G401.6 (cell line): ENCODE results near the gene TAF11L11.
"Not testable (repeated sequence)": the region's sequence is repeated elsewhere in the genome, so short reads cannot be mapped to it uniquely, and the experiment has no call there.

Source experiments
- FAIRE-seq: peaks from 2 replicates; lab custom pipeline; 2012; peaks lifted over from hg19 to GRCh38; lab: Jason Lieb, UNC

Gene TAF11L11

GRCh38 chr5:17603880-17604279 lies at the start of gene TAF11L11:
Gene TAF11L11, plus strand, starts transcription at chr5:17604183.
- FAIRE-seq: not testable (repeated sequence)

- FAIRE-seq: not testable (repeated sequence)
These were observed 18.3 kb upstream of the TAF11L11 start, which contains the start of gene TAF11L7 for GRCh38 chr5:17585658-17586057. Gene TAF11L7, minus strand, starts transcription at chr5:17585758.

DNA sequence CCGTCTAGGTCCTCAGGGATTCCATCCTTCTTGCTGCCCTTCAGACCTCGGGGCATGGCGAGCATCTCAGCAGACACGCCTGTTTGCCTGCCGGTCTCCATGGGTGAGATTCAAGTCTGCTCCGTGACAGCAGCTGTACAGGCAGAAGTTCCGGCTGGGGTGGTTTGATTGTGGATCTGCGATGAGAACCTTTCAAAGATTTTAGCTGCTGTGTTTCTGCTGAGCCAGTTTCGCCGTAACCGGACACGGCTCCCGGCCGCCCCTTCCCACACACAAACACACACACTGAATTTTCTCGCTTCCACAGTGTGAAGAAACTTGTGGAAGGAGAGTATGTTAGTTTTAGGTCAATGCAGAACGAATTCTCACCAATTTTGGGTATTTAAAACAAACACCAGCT lies 13.1 kb upstream of the TAF11L11 start, which contains the start of gene TAF11L8:
TAF11L8 (minus strand) TSS at position 101 of the 400 bp plus-strand sequence.
- not testable (repeated sequence) for FAIRE-seq

DNA sequence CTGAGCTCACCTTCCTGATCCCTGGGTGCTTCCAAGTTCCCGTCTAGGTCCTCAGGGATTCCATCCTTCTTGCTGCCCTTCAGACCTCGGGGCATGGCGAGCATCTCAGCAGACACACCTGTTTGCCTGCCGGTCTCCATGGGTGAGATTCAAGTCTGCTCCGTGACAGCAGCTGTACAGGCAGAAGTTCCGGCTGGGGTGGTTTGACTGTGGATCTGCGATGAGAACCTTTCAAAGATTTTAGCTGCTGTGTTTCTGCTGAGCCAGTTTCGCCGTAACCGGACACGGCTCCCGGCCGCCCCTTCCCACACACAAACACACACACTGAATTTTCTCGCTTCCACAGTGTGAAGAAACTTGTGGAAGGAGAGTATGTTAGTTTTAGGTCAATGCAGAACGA lies 9.7 kb upstream of the TAF11L11 start, which contains the start of gene TAF11L9:
TAF11L9 (minus strand) TSS at position 140 of the 400 bp plus-strand sequence.
- FAIRE-seq: not testable (repeated sequence)

GRCh38 chr5:17597728-17598127 lies 6.3 kb upstream of the TAF11L11 start, which contains the start of gene TAF11L10:
Gene TAF11L10, minus strand, starts transcription at chr5:17597828.
- not testable (repeated sequence) for FAIRE-seq

DNA sequence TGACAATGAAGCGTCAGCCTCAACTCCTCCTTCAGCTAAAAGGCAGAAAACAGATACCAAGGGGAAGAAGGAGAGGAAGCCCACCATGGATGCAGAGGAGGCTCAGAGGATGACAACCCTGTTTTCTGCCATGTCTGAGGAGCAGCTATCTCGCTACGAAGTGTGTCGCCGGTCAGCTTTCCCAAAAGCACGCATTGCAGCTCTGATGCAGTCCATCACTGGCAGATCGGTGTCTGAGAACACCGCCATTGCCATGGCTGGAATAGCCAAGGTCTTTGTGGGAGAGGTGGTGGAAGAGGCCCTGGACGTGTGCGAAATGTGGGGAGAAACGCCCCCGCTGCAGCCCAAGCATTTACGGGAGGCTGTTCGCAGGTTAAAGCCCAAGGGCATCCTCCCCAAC lies 968 bp downstream of the TAF11L11 start:
- FAIRE-seq: no peak

GRCh38 chr5:17607461-17607860 lies 3.5 kb downstream of the TAF11L11 start:
- not testable (repeated sequence) for FAIRE-seq

DNA sequence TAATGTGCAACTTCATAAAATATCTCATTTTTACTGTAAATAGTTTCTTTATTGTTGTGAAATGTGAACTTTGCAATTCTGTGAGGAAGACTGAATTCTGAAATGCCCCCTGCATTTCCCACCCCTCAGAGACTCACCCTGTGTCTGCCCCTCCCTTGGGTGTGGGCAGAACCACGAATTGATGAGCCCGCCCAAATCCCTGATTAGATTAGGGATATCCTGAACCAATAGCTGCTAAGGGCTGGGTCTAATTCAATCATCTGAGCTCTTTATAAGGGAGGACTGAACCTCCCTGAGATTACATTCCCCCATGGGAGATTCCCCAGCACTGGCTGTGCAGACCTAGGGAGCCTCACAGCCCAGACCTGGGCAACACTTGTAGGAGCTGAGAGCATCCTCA lies 6.1 kb downstream of the TAF11L11 start, which contains the start of gene TAF11L12:
TAF11L12 (plus strand) TSS at position 301 of the 400 bp plus-strand sequence.
- FAIRE-seq: not testable (repeated sequence)

DNA sequence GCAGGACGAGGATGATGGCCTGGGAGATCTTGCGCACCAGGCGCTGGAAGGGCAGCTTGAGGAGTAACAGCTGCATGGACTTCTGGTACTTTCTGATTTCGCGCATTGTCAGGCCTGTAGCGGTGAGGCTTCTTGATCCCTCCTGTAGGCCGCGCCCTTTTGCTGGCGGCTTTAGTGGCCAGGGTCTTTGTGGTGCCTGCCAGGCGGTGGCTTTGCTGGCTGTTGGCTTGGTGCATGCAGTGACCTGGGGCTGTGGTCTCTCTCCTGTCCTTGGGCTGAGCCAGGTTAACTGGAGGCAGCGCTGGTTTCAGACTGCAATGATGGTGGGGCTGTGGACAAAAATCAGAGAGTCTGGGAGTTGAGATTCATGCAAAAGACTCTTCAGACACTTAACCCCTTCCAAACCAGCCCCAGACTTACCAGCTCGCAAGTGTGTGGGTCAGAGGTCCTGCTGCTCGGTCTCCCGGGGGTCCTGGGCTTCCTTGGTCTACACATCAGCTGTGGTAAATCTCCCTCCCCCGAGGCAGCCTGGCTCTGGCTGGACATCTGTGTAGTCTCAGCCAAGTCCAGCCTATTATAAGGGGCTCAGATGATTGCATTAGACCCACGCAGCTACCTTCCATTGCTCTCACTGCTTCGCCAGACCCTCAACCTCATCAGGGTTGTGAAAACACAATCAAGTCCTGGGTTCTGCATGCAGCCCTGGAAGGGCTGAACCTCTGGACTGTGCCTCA lies 11.1 kb downstream of the TAF11L11 start:
- FAIRE-seq: no peak

- FAIRE-seq: no peak
These were observed 15.4 kb downstream of the TAF11L11 start for GRCh38 chr5:17619354-17619753.

DNA sequence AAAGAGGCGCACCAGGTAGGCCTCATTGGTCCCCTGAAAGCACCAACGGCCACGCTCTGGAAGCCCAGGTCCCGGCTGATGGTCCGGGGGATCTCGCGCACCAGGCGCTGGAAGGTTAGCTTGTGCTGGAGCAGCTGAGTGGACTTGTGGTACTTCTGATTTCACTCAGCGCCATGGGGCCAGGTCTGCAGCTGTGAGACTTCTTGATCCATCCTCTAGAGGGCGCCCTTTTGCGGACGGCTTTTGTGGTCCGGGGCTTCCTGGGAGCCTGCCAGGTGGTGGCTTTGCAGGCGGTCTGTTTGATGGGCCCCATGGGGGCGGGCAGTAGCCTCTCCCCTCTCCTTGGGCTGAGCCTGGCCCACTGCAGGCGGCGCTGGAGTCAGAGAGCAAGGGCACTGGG lies 16.6 kb downstream of the TAF11L11 start:
- FAIRE-seq: no peak

DNA sequence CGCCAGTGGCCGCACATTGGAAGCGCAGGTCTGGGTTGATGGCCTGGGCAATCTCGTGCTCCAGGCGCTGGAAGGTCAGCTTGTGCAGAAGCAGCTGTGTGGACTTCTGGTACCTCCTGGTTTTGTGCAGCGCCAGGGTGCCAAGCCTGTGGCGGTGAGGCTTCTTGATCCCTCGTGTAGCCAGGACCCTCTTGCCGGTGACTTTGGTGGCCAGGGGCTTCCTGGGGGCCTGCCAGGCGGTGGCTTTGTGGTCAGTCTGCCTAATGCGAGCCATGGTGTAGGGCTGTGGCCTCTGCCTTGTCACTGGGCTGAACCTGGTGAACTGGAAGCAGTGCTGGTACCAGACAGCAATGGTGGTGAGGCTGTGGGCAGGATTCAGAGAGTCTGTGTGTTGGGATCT lies 21.7 kb downstream of the TAF11L11 start:
- FAIRE-seq: no peak

GRCh38 chr5:17631788-17632187 lies 27.8 kb downstream of the TAF11L11 start, which contains the start of gene TAF11L13:
Gene TAF11L13, plus strand, starts transcription at chr5:17632088.
- FAIRE-seq: not testable (repeated sequence)

- no peak for FAIRE-seq
These were observed 30.2 kb downstream of the TAF11L11 start, which contains the start of gene TAF11L14 for GRCh38 chr5:17634160-17634559. Gene TAF11L14, plus strand, starts transcription at chr5:17634460.

GRCh38 chr5:17649232-17649631 lies 45.2 kb downstream of the TAF11L11 start:
- FAIRE-seq: not testable (repeated sequence)

GRCh38 chr5:17655201-17655759 lies 51.3 kb downstream of the TAF11L11 start:
- not testable (repeated sequence) for FAIRE-seq
